HG03196 (cell line): ENCODE data around the gene YIPF2.
A peak's percentile ranks its signal among the peaks of the same experiment; 100 is the strongest.
"Not testable (repeated sequence)": the region's sequence is repeated elsewhere in the genome, so short reads cannot be mapped to it uniquely, and the experiment has no call there.

Source experiments
- ATAC-seq: cut with Tn5 transposase; IDR thresholded peaks from one replicate; pipeline ENCODE4 v1.9.1; 2021; ENCODE audit not compliant: unreplicated experiment

YIPF2 gene

DNA sequence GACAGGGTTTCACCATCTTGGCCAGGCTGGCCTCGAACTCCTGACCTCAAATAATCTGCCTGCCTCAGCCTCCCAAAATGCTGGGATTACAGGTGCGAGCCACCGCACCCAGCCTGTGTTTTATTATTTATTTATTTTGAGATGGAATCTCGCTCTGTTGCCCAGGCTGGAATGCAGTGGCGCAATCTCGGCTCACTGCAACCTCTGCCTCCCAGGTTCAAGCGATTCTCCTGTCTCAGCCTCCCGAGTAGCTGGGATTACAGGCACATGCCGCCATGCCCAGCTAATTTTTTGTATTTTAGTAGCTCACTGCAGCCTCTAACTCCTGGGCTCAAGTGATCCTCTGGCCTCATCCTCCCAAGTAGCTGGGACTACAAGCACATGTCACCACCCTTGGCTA is 50.8 kb downstream of the YIPF2 start:
- ATAC-seq: not testable (repeated sequence)

DNA sequence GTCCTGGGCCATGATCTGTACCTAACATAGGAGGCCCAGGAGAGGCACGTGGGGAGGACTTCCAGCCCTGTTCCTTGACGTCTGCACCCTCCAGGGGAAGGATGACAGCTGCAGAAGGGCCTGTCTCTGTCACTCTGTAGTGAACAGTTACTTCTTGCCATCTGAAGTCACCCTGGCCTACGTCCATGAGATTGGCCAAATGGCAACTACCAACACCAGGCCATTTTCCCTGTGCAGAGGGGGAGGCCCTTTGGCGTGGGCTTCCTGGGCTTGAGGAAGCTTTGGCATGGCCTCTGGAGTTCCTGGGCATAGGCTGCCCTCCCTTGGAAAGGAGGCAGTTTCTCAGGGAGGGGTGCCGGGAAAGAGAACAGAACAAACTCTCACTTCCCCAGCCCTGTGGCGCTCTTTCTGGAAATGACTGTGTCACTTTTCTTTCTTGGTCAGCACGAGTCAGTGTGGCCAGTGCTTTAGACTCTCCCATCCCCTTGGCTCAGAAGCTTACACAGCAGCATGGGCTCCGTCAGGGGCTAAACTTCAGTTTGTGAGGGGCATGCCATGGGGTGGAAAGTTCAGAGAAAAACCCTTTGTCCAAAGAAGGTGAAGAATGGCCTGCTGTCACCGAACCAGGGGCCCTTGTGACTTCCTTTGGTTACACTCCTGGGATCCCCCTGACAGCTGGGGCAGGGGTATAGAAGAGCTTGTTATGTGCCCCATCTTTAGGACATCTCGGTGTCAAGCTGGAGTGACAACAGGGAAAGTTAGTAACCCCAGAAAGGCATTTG is 51.8 kb downstream of the YIPF2 start:
- peak; percentile 52 for ATAC-seq

DNA sequence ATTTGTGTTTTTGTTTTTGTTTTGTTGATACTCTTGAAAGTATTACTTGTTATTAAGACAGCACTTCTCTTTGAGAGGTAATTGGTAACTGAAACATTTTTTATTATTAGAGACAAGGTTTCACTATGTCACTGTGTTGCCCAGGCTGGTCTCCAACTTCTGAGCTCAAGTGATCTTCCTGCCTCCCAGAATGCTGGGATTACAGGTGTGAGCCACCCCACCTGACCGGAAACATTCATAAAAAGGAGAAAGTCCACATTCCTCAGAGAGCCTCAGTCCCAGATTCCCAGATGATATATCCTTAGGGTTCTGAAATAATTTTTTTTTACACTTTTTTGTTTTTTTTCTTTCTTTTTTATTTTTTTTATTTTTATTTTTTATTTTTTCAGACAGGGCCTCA is 54.4 kb downstream of the YIPF2 start:
- ATAC-seq: no peak

DNA sequence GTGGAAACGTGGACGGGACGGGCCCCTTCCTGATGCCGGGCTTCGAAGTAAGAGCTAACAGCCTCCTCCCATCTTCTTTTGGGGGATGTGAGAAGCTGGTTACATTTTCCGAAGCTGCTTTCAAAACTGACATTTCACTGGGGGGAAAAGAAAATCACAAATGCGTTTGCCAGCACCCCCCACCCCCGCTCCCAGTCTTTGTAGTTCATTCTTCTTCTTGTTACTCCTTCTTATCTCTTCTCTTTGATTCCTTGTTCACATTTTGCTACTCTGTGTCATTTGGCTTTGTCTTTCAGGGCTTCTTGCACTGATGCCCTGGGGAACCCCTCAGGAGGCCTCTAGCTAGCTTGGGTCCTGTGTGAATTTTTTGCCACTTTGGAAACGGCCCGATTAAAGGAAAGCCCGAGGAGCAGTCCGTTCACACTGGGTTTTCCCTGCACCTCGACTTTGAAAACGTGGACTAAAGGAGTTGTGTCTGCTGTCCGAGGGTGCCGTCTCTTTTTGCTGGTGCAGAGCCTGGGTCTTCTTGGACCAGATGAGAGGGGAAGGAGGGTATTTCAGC is 55.8 kb downstream of the YIPF2 start:
- ATAC-seq: no peak
